Activated T-cell treated with anti-CD3 and anti-CD28 coated beads, Interleukin-2, amount 50 U/mL, for 72 hours (primary cell): ENCODE measurements around the gene EFNB2. TPM values are rescaled to one million over a fixed set of nuclear protein-coding genes. Genes with fewer than 3 reads are reported as not detected.

ENCODE experiments used
- ATAC-seq, 2 donors: fragments of 150-1000 bp; cut with Tn5 transposase; replicated peaks in 1 of 2; 2 replicates each; pipeline ENCODE4 v1.10.0; 2021; ENCODE audit warnings: moderate library complexity in 2 of 2, mild to moderate bottlenecking in 1 of 2
- DNase-seq, 2 donors: peaks; one replicate each; pipeline ENCODE4 v3.0.0; 2021 to 2022; ENCODE audit warnings: mixed read lengths in 1 of 2
- H3K27ac Mint-ChIP-seq: one replicate; pipeline ENCODE4 v1.8.0; 2022; ENCODE audit warnings: mild to moderate bottlenecking, moderate library complexity, mixed read lengths
- H3K27me3 Mint-ChIP-seq: one replicate; pipeline ENCODE4 v1.8.0; 2022; ENCODE audit warnings: low read depth, mixed read lengths
- H3K36me3 Mint-ChIP-seq, 2 donors: one replicate each; pipeline ENCODE4 v1.8.0; 2022; ENCODE audit warnings: mixed read lengths in 2 of 2, mild to moderate bottlenecking in 1 of 2; ENCODE audit not compliant: insufficient read depth in 2 of 2
- H3K4me1 Mint-ChIP-seq: one replicate; pipeline ENCODE4 v1.8.0; 2022; ENCODE audit warnings: low read depth, mixed read lengths
- H3K4me3 Mint-ChIP-seq, 2 donors: one replicate each; pipeline ENCODE4 v1.8.0; 2022; ENCODE audit warnings: mild to moderate bottlenecking in 2 of 2, mixed read lengths in 2 of 2, moderate library complexity in 2 of 2
- H3K9me3 Mint-ChIP-seq, 2 donors: one replicate each; pipeline ENCODE4 v1.8.0; 2022; ENCODE audit warnings: mixed read lengths in 2 of 2
- total RNA-seq, 2 donors: library from RNA; stranded (reverse); gene quantifications; one replicate each; pipeline ENCODE4 v1.2.3, GENCODE V29; 2022

The EFNB2 gene
- total RNA-seq, 2 donors from 2014 or later = 0.23 to 0.24 TPM

DNA sequence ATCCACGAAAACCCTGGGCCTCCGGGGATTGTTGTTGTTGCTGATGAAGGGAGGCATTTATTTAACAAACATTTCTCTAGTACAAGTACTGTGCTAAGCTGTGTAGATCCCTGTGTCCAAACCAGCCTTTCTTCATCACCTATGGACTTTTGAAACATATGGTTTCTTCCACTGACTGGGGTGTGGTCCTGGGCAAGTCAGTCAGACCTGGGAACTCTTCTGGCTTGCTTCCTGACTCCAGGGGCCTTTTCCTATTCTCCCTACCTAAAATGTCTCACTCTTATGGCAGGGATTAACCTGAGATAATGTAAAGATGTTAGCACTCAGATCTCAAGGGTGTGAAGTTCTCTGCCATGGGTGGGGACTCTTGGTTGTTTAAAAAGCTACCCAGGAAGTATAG, 46.8 kb downstream of the EFNB2 start:
- H3K36me3 Mint-ChIP-seq = no peaks in the 10 kb centered on the region
- H3K27me3 Mint-ChIP-seq = peaks cover 62% of the 10 kb centered on the region
- peaks cover 22% of the 10 kb centered on the region for H3K4me1 Mint-ChIP-seq
- peaks cover 0 to 2% of the 10 kb centered on the region in 2 donors for H3K9me3 Mint-ChIP-seq
- H3K4me3 Mint-ChIP-seq = no peak overlapping the region
- DNase-seq = no peak
- no peak for ATAC-seq
- H3K27ac Mint-ChIP-seq = no peak overlapping the region

GRCh38 chr13:106488076-106488475, 47.4 kb downstream of the EFNB2 start:
- DNase-seq = no peak
- Mint-ChIP-seq H3K4me1 (peaks cover 16% of the 10 kb centered on the region), H3K9me3 (peaks cover 0 to 2% of the 10 kb centered on the region in 2 donors), H3K27ac (no peak overlapping the region), H3K27me3 (peaks cover 62% of the 10 kb centered on the region), H3K36me3 (no peaks in the 10 kb centered on the region), H3K4me3 (no peak overlapping the region)
- ATAC-seq = no peak

DNA sequence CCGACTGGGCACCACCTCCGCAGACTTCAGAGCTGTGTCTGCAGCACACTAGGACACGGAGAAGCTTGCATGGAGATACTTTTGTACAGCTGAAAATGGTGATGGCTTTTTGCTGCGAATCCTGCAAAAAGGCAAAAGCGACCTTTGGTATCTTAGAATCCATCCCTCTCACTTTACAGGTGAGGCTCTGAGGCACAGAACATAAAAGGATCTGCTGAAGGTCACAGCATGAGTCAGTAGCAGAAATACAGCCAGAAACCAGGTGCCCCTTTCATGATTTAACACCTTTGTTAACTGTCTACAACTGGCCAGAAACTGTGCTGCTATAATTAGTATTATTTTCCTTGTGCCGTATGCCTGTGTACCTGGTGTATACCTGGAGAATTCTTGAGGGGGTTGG, 48.3 kb downstream of the EFNB2 start:
- peaks cover 13% of the 10 kb centered on the region for H3K4me1 Mint-ChIP-seq
- ATAC-seq (no peak), DNase-seq (no peak)
- H3K36me3 Mint-ChIP-seq = no peaks in the 10 kb centered on the region
- peaks cover 0 to 3% of the 10 kb centered on the region in 2 donors for H3K9me3 Mint-ChIP-seq
- H3K27me3 Mint-ChIP-seq = peaks cover 57% of the 10 kb centered on the region
- no peak overlapping the region for H3K27ac Mint-ChIP-seq
- no peak overlapping the region for H3K4me3 Mint-ChIP-seq

GRCh38 chr13:106486287-106486686, 49.2 kb downstream of the EFNB2 start:
- Mint-ChIP-seq H3K4me3 (no peak overlapping the region), H3K36me3 (no peaks in the 10 kb centered on the region), H3K27me3 (peaks cover 49% of the 10 kb centered on the region), H3K4me1 (peaks cover 7% of the 10 kb centered on the region), H3K9me3 (peaks cover 0 to 3% of the 10 kb centered on the region in 2 donors), H3K27ac (no peak overlapping the region)
- no peak for ATAC-seq
- no peak for DNase-seq

DNA sequence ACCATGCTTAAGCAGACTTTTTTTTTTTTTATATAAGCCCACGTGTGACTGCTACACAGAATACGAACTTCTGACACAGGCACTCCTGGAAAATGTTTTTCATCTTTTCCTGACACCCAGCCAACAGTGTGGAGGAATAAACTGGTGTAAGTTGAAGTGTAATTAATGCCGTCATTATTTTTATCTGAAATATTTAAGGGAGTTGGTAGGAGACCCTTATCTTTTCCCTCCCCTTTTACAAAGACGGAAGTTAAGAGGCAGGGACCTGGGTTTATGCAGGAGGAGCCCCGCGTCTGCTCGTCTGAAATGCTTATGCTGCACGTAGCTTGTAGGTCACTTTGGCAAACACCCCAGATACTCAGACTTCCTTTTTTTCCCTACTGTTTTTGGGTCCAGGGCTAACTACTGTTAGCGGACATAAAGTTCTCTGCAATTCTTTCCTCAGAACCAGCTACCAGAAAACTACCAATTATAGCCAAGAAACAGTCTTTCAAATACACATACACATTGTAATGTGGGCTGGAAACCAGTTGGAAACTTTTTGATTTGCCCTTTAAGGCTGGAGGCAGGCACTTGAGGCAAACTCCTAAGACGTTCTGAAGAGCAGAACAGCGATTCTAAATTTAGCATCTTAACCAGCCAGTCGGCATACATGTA, 50.8 kb downstream of the EFNB2 start:
- Mint-ChIP-seq H3K27ac (no peak overlapping the region), H3K36me3 (no peaks in the 10 kb centered on the region), H3K4me1 (no peaks in the 10 kb centered on the region), H3K9me3 (peaks cover 0 to 3% of the 10 kb centered on the region in 2 donors), H3K27me3 (peaks cover 56% of the 10 kb centered on the region), H3K4me3 (no peak overlapping the region)
- DNase-seq (no peak), ATAC-seq (no peak)

- H3K27me3 Mint-ChIP-seq = peaks cover 51% of the 10 kb centered on the region
- H3K9me3 Mint-ChIP-seq = peaks cover 0 to 3% of the 10 kb centered on the region in 2 donors
- H3K36me3 Mint-ChIP-seq = no peaks in the 10 kb centered on the region
- H3K4me1 Mint-ChIP-seq = no peaks in the 10 kb centered on the region
- no peak overlapping the region for H3K27ac Mint-ChIP-seq
- ATAC-seq = no peak
- no peak overlapping the region for H3K4me3 Mint-ChIP-seq
- DNase-seq = no peak
These were observed 51.4 kb downstream of the EFNB2 start for GRCh38 chr13:106484084-106484483.

DNA sequence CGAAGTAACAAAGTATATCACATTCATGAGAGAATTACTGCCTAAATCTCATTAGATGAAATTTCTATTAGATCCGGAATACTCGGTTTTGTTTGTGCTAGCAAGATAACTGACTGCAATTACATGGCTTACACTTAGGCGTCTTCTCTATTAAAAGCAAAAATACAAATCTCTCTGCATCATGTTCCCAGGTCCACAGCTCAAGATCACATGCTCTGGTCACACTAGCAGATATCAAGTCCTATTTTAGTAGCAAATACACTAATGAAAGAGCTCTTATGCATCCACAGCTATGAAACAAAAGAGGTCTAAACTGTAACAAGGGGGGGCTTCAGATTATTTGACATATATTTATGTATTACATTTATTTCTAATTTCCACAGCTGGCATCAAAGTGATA, 53.5 kb downstream of the EFNB2 start:
- Mint-ChIP-seq H3K27me3 (peaks cover 42% of the 10 kb centered on the region), H3K27ac (no peak overlapping the region), H3K4me1 (no peaks in the 10 kb centered on the region), H3K9me3 (peaks cover 0 to 3% of the 10 kb centered on the region in 2 donors), H3K36me3 (no peaks in the 10 kb centered on the region), H3K4me3 (no peak overlapping the region)
- DNase-seq (no peak), ATAC-seq (no peak)

DNA sequence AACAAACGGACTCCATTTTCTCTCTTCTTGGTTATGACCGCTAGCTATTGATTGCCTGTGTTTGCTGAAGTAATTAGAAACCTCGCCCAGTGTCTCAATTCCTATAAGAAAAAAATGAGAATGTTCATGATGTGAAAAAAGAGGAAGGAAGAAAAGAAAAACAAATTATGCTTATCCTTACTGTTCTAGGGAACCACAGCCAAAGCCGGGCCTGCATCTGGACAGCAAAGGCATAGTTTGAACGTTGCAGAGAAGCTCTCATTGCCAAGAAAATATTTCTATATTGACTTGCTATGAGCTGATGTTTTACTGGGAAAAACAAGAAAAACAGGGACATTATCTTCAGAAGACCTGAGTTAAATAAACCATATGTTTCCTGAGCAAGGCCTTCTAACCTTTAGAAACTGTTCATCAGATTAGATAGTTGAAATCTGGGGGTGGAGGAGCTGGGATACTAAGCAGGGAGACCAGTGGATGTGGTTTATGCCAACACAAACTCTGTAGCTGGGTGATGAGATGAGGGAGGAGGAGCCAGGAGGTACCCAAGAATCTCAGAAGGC, 55.0 kb downstream of the EFNB2 start:
- H3K27ac Mint-ChIP-seq = no peak overlapping the region
- peaks cover 0 to 2% of the 10 kb centered on the region in 2 donors for H3K9me3 Mint-ChIP-seq
- H3K27me3 Mint-ChIP-seq = peaks cover 28% of the 10 kb centered on the region
- H3K4me3 Mint-ChIP-seq = no peak overlapping the region
- H3K4me1 Mint-ChIP-seq = no peaks in the 10 kb centered on the region
- no peak for DNase-seq
- H3K36me3 Mint-ChIP-seq = no peaks in the 10 kb centered on the region
- ATAC-seq = no peak

DNA sequence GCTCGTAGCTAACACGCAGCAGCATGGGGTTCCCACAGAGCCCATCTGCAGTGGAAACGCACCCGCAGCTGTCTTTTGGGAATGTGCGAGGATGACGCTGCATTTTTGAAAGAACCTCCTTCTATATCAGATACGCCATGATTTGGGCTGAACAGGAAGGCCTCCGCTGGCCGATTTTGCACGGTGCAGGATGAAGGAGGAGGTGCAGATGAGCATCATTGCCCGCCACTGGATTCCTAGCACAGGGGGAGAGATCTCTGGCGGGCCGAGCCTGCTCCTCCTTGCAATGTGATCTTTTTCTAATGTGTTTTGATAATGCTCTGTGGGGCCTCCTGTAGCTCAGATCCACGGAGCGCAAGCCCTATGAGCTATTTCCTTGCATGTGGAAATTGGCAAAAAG, 55.5 kb downstream of the EFNB2 start:
- Mint-ChIP-seq H3K36me3 (no peaks in the 10 kb centered on the region), H3K27me3 (peaks cover 27% of the 10 kb centered on the region), H3K4me3 (no peak overlapping the region), H3K9me3 (peaks cover 0 to 2% of the 10 kb centered on the region in 2 donors), H3K4me1 (no peaks in the 10 kb centered on the region), H3K27ac (no peak overlapping the region)
- DNase-seq (no peak), ATAC-seq (no peak)

- no peaks in the 10 kb centered on the region for H3K4me1 Mint-ChIP-seq
- no peaks in the 10 kb centered on the region for H3K36me3 Mint-ChIP-seq
- H3K9me3 Mint-ChIP-seq = peaks cover 0 to 2% of the 10 kb centered on the region in 2 donors
These were observed 57.3 kb downstream of the EFNB2 start for GRCh38 chr13:106478116-106478515.

DNA sequence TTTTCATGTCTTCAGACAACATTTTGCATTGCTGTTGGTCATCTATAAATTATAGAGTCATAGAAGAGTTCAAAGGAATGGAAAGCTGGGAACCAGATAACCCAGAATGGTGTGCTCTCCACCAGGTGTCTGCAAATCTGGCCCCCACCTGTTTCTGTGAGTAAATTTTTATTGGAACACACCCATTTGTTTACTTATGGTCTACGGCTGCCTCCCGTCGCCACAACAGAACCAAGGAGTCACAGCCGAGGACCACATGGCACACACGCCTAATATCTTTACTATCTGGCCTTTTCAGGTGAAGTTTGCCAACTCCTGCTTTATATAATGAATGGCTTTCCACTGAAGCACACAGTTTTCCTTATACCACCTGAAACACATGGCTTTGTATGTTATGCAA, 58.2 kb downstream of the EFNB2 start:
- no peaks in the 10 kb centered on the region for H3K36me3 Mint-ChIP-seq
- H3K27me3 Mint-ChIP-seq = peaks cover 13% of the 10 kb centered on the region
- H3K4me3 Mint-ChIP-seq = no peak overlapping the region
- no peaks in the 10 kb centered on the region for H3K4me1 Mint-ChIP-seq
- ATAC-seq = no peak
- no peak for DNase-seq
- no peak overlapping the region for H3K27ac Mint-ChIP-seq
- H3K9me3 Mint-ChIP-seq = peaks cover 0 to 1% of the 10 kb centered on the region in 2 donors

More at GRCh38 chr13:106478116-106478515, 57.3 kb downstream of the EFNB2 start:
- Mint-ChIP-seq H3K27me3 (peaks cover 17% of the 10 kb centered on the region), H3K4me3 (no peak overlapping the region), H3K27ac (no peak overlapping the region)
- no peak for DNase-seq
- no peak for ATAC-seq

DNA sequence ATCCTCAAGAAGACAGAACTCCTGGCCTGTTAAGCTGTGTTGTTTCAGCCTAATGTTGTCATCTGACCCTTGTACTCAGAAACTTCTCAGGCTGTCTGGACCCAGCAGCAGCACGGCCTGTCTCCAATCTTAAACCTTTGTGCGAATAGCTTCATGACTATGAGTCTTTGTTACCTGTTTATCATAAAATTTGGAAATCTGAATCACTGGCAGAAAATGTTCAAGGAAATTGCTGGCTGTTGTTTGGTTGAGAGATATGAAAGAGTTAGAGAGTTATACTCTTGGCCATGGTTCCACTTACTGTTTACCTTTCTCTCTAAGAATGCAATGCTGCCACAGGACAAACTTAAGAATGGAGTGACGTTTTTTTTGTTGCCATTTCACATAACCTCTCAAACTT, 59.6 kb downstream of the EFNB2 start:
- H3K36me3 Mint-ChIP-seq = no peaks in the 10 kb centered on the region
- DNase-seq (no peak), ATAC-seq (no peak)
- no peaks in the 10 kb centered on the region for H3K9me3 Mint-ChIP-seq
- no peaks in the 10 kb centered on the region for H3K4me1 Mint-ChIP-seq
- H3K4me3 Mint-ChIP-seq = no peak overlapping the region
- H3K27me3 Mint-ChIP-seq = peaks cover 12% of the 10 kb centered on the region
- H3K27ac Mint-ChIP-seq = no peak overlapping the region

- H3K27ac Mint-ChIP-seq = no peak overlapping the region
- DNase-seq = no peak
- H3K27me3 Mint-ChIP-seq = peaks cover 3% of the 10 kb centered on the region
- no peaks in the 10 kb centered on the region for H3K4me1 Mint-ChIP-seq
- no peaks in the 10 kb centered on the region for H3K9me3 Mint-ChIP-seq
- no peak overlapping the region for H3K4me3 Mint-ChIP-seq
- no peaks in the 10 kb centered on the region for H3K36me3 Mint-ChIP-seq
- ATAC-seq = no peak
These were observed 60.5 kb downstream of the EFNB2 start for GRCh38 chr13:106474912-106475311.

- ATAC-seq (no peak), DNase-seq (no peak)
- no peaks in the 10 kb centered on the region for H3K4me1 Mint-ChIP-seq
- peaks cover 6% of the 10 kb centered on the region for H3K27me3 Mint-ChIP-seq
- H3K27ac Mint-ChIP-seq = no peak overlapping the region
- no peaks in the 10 kb centered on the region for H3K36me3 Mint-ChIP-seq
- H3K9me3 Mint-ChIP-seq = no peaks in the 10 kb centered on the region
- no peak overlapping the region for H3K4me3 Mint-ChIP-seq
These were observed 62.3 kb downstream of the EFNB2 start for GRCh38 chr13:106473154-106473553.
